Measurements from ENCODE around the gene TTC34.

The TTC34 gene

DNA sequence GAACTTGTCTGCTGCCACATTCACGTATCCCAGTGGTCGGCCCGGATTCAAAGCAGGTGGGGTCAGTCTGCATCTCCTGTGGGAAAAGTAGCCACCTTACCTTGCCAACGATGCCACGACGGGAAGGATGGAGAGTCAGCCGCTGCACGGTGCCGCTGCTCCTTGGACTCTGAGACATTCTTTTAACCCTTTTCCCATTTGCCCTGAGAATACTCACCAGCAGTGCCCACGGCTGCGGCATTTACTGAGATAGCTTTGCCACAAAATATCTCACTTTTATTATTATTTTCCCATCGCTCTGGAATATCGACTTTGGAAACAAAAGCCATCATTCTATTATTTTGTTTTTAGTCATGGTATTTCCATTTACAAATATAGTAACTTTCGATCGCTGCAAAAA is 15.3 kb upstream of the TTC34 start:
- TF ChIP-seq CTCF (IDR thresholded peaks at IDR 0.05; ENCODE audit: extremely low read depth, missing control alignments), result no peak
- DNase-seq (ENCODE audit: low spot score), result no peak

DNA sequence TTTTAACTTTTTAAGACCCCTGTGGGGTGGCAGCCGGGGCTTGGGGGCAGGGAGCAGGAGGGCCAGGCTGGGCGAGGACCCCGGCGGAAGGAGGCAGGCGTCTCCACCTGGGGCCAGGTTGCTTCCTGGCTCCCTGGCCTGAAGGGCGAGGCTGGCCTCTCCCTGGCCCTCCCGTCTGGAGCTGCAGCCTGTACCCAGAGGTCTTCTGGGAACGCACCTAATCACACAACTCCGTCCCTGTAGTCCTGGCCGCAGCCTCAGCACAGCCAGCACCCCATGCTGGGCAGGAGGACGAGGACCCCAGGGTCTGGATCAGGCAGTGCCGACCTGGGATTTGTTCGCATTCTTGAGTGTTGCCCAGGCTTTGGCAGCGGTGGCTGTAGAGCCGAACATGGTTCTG is 14.1 kb upstream of the TTC34 start:
- DNase-seq (ENCODE audit: low spot score), result no peak
- no peak for TF ChIP-seq CTCF (IDR thresholded peaks at IDR 0.05; ENCODE audit: extremely low read depth, missing control alignments)

- TF ChIP-seq CTCF (IDR thresholded peaks at IDR 0.05; ENCODE audit: extremely low read depth, missing control alignments), result no peak
- no peak for DNase-seq (ENCODE audit: low spot score)
Measured at GRCh38 chr1:2814511-2815075, 13.1 kb upstream of the TTC34 start.

GRCh38 chr1:2812939-2813653 is 11.6 kb upstream of the TTC34 start:
- TF ChIP-seq CTCF (IDR thresholded peaks at IDR 0.05; ENCODE audit: extremely low read depth, missing control alignments), result no peak
- no peak for DNase-seq (ENCODE audit: low spot score)

- DNase-seq (ENCODE audit: low spot score), result no peak
- no peak for TF ChIP-seq CTCF (IDR thresholded peaks at IDR 0.05; ENCODE audit: extremely low read depth, missing control alignments)
Measured at GRCh38 chr1:2812136-2812535, 10.6 kb upstream of the TTC34 start.

DNA sequence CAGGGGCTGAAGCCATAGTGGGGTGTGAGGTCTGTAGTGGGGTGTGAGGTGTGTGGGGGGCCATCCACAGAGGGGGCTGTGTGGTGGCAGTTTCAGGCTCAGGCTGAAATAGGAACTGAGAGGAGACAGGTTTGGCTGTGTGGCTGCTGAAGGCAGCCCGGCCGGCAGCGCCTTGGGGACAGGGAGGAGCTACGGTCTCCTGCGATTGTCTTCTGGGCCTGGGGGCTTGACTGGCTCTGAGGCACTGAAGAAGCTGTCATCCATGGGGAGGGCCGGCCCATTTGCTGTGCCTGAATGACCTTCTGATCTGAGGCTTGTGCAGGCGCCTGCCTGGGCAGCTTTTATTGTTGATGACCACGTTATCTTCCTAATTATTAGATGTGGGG is 10.0 kb upstream of the TTC34 start:
- no peak for DNase-seq (ENCODE audit: low spot score)
- no peak for TF ChIP-seq CTCF (IDR thresholded peaks at IDR 0.05; ENCODE audit: extremely low read depth, missing control alignments)

DNA sequence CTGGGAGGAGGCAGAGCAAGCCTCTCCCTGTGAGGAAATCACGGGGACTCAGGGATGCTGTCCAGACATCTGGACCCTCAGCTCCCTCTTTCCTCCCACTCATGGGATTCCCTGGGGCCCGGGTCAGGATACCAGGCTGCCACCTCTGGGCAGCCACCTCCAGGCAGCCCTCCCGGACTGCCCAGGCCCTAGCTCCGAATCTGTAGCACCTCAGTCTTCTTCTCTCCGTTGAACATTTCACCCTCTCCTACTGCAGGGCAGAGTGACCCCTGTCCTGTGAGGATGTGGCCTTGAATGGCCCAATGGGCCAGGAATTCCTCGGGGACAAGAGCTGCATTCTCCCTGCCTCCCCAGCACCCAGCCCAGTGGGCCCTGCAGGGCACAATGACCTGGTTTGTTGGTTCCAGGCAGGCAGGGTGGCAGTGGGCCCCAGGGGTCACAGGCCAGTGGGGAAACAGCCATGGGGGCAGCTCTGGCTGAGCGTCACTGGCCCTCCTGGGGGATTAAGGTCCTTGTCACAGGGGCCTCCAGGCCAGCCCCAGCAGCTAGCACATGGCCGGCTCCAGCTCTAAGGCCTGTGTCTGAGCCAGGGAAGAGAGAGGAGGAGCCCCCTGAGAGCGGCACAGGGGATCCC is 9.5 kb upstream of the TTC34 start:
- DNase-seq (ENCODE audit: low spot score), result no peak
- no peak for TF ChIP-seq CTCF (IDR thresholded peaks at IDR 0.05; ENCODE audit: extremely low read depth, missing control alignments)

All from GM20000 (cell line).